Measurements from ENCODE around the gene COG5.

COG5 gene

GRCh38 chr7:107467972-107468371 is 95.7 kb downstream of the COG5 start:
- H4K20me1 ChIP-seq (ENCODE audit: insufficient read depth), result no peaks in the 10 kb centered on the region
- no peak overlapping the region for H3K4me2 ChIP-seq
- no peak overlapping the region for H3K27ac ChIP-seq
- H3K9ac ChIP-seq, result no peak overlapping the region
- H3K4me1 ChIP-seq (ENCODE audit: low read depth, poor library complexity, severe bottlenecking), result no peaks in the 10 kb centered on the region
- no peaks in the 10 kb centered on the region for H3K36me3 ChIP-seq (ENCODE audit: insufficient read depth)
- H3K27me3 ChIP-seq (ENCODE audit: insufficient read depth, low read depth), result no peaks in the 10 kb centered on the region
- no peak overlapping the region for H3K4me3 ChIP-seq (IDR thresholded peaks at IDR 0.05; ENCODE audit: insufficient read depth, low read depth, low read length)
- no peak for TF ChIP-seq CTCF (conservative IDR thresholded peaks at IDR 0.05; ENCODE audit: low read depth, low read length)
- no peaks in the 10 kb centered on the region for H3K79me2 ChIP-seq (ENCODE audit: insufficient read depth, low read depth)
- H2AFZ ChIP-seq (ENCODE audit: low read depth), result no peak overlapping the region

- Histone ChIP-seq H3K27me3 (ENCODE audit: insufficient read depth, low read depth) (no peaks in the 10 kb centered on the region), H3K79me2 (ENCODE audit: insufficient read depth, low read depth) (no peaks in the 10 kb centered on the region), H3K27ac (no peak overlapping the region), H3K4me3 (IDR thresholded peaks at IDR 0.05; ENCODE audit: insufficient read depth, low read depth, low read length) (no peak overlapping the region), H3K9ac (no peak overlapping the region), H3K36me3 (ENCODE audit: insufficient read depth) (no peaks in the 10 kb centered on the region), H3K4me2 (no peak overlapping the region), H2AFZ (ENCODE audit: low read depth) (no peak overlapping the region), H3K4me1 (ENCODE audit: low read depth, poor library complexity, severe bottlenecking) (peaks cover 7% of the 10 kb centered on the region), H4K20me1 (ENCODE audit: insufficient read depth) (no peaks in the 10 kb centered on the region)
- no peak for TF ChIP-seq CTCF (conservative IDR thresholded peaks at IDR 0.05; ENCODE audit: low read depth, low read length)
These were observed 99.0 kb downstream of the COG5 start for GRCh38 chr7:107464666-107465226.

GRCh38 chr7:107463139-107464078 is 100.3 kb downstream of the COG5 start:
- Histone ChIP-seq H3K27me3 (ENCODE audit: insufficient read depth, low read depth) (no peaks in the 10 kb centered on the region), H3K4me1 (ENCODE audit: low read depth, poor library complexity, severe bottlenecking) (peaks cover 7% of the 10 kb centered on the region), H4K20me1 (ENCODE audit: insufficient read depth) (no peaks in the 10 kb centered on the region), H2AFZ (ENCODE audit: low read depth) (no peak overlapping the region), H3K4me2 (no peak overlapping the region), H3K27ac (no peak overlapping the region), H3K9ac (no peak overlapping the region), H3K36me3 (ENCODE audit: insufficient read depth) (no peaks in the 10 kb centered on the region), H3K79me2 (ENCODE audit: insufficient read depth, low read depth) (no peaks in the 10 kb centered on the region), H3K4me3 (IDR thresholded peaks at IDR 0.05; ENCODE audit: insufficient read depth, low read depth, low read length) (no peak overlapping the region)
- peak; percentile 74 for TF ChIP-seq CTCF (conservative IDR thresholded peaks at IDR 0.05; ENCODE audit: low read depth, low read length)

- Histone ChIP-seq H3K4me3 (IDR thresholded peaks at IDR 0.05; ENCODE audit: insufficient read depth, low read depth, low read length) (no peak overlapping the region), H3K27me3 (ENCODE audit: insufficient read depth, low read depth) (no peaks in the 10 kb centered on the region), H3K4me2 (no peak overlapping the region), H2AFZ (ENCODE audit: low read depth) (no peak overlapping the region), H3K79me2 (ENCODE audit: insufficient read depth, low read depth) (no peaks in the 10 kb centered on the region), H3K36me3 (ENCODE audit: insufficient read depth) (no peaks in the 10 kb centered on the region), H4K20me1 (ENCODE audit: insufficient read depth) (no peaks in the 10 kb centered on the region), H3K27ac (no peak overlapping the region), H3K9ac (no peak overlapping the region), H3K4me1 (ENCODE audit: low read depth, poor library complexity, severe bottlenecking) (peaks cover 7% of the 10 kb centered on the region)
- no peak for TF ChIP-seq CTCF (conservative IDR thresholded peaks at IDR 0.05; ENCODE audit: low read depth, low read length)
These were observed 101.7 kb downstream of the COG5 start for GRCh38 chr7:107461938-107462533.

Data from KMS-11 (cell line).